ENCODE measurements around the gene ACYP2.
"Not testable (repeated sequence)": the region's sequence is repeated elsewhere in the genome, so short reads cannot be mapped to it uniquely, and the experiment has no call there.

The ACYP2 gene

GRCh38 chr2:54258166-54258565, 142.8 kb downstream of the ACYP2 start:
- TF ChIP-seq, protein P1, sequence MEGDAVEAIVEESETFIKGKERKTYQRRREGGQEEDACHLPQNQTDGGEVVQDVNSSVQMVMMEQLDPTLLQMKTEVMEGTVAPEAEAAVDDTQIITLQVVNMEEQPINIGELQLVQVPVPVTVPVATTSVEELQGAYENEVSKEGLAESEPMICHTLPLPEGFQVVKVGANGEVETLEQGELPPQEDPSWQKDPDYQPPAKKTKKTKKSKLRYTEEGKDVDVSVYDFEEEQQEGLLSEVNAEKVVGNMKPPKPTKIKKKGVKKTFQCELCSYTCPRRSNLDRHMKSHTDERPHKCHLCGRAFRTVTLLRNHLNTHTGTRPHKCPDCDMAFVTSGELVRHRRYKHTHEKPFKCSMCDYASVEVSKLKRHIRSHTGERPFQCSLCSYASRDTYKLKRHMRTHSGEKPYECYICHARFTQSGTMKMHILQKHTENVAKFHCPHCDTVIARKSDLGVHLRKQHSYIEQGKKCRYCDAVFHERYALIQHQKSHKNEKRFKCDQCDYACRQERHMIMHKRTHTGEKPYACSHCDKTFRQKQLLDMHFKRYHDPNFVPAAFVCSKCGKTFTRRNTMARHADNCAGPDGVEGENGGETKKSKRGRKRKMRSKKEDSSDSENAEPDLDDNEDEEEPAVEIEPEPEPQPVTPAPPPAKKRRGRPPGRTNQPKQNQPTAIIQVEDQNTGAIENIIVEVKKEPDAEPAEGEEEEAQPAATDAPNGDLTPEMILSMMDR (conservative IDR thresholded peaks at IDR 0.05; ENCODE audit: low read depth, low read length), result no peak
- no peak overlapping the region for H3K4me3 ChIP-seq (ENCODE audit: low read length)
- DNase-seq (ENCODE audit: low read depth), result no peak

DNA sequence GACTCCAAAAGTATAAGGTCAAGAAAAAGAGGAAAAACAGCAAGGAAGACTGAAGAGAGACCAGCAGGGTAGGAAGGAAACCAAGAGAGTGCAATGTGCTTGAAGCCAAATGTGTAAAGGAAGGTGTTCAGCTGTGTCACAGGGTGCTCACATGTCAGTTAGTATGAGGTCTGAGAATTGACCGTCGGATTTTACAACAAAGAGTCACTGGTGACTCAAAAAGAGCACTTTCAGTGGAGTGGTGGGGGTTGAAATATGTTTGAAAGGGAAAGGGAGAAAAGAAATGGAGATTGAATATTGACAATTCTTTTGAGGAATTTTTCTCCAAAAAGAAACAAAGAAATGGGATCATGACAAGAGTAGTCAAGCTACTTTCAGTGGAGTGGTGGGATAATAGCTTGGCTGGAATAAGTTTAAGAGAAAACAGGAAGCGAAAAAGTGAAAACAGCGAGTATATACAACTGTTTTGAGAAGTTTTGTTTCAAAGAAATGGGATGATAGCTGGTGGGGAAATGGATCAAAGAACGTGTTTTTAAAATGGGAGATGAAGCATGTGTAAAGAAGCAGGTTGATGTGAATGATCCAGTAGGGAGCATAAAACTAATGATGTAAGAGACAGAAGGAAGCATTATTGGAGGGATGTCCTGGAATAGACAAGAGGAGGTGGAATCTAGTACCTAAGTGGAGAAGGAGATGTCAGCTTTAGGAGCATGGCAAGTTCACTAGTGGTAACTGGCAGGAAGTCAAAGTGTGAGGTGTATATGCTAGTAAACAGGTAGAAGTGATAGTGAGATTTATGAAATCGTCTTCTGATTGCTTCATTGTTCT, 144.2 kb downstream of the ACYP2 start:
- TF ChIP-seq, protein P1 (conservative IDR thresholded peaks at IDR 0.05; ENCODE audit: low read depth, low read length), result no peak

DNA sequence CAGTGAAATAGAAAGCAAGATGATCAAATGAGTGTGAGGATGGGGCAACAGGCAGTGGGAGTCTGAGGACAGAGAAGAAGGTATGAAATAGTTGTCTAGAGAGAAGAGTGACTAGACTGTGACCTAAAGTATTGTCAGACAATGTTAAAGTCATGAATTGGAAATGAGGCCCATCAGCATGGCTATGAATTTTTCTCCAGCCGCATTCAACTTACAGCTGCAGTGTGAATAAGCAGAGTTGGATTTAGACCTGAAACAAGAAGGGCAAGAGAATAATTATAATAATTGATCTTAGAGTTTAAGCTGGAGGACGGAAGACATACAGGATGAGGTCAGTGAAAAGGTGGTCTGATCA, 144.8 kb downstream of the ACYP2 start:
- DNase-seq (ENCODE audit: low read depth), result no peak
- TF ChIP-seq, protein P1 (conservative IDR thresholded peaks at IDR 0.05; ENCODE audit: low read depth, low read length), result no peak

More for the DNA sequence above, 144.2 kb downstream of the ACYP2 start:
- no peak overlapping the region for H3K4me3 ChIP-seq (ENCODE audit: low read length)
- DNase-seq (ENCODE audit: low read depth), result no peak

GRCh38 chr2:54261537-54261936, 146.1 kb downstream of the ACYP2 start:
- DNase-seq (ENCODE audit: low read depth), result no peak
- no peak overlapping the region for H3K4me3 ChIP-seq (ENCODE audit: low read length)
- TF ChIP-seq, protein P1 (conservative IDR thresholded peaks at IDR 0.05; ENCODE audit: low read depth, low read length), result no peak

More for the DNA sequence above, 144.8 kb downstream of the ACYP2 start:
- no peak overlapping the region for H3K4me3 ChIP-seq (ENCODE audit: low read length)

- no peak overlapping the region for H3K4me3 ChIP-seq (ENCODE audit: low read length)
- TF ChIP-seq, protein P1 (conservative IDR thresholded peaks at IDR 0.05; ENCODE audit: low read depth, low read length), result no peak
- no peak for DNase-seq (ENCODE audit: low read depth)
These were observed 146.8 kb downstream of the ACYP2 start for GRCh38 chr2:54262015-54262765.

- DNase-seq (ENCODE audit: low read depth); H3K4me3 ChIP-seq (ENCODE audit: low read length): not testable (repeated sequence)
These were observed 149.7 kb downstream of the ACYP2 start for GRCh38 chr2:54265081-54265480.

- TF ChIP-seq, protein P1 (conservative IDR thresholded peaks at IDR 0.05; ENCODE audit: low read depth, low read length), result no peak
- DNase-seq (ENCODE audit: low read depth), result no peak
- H3K4me3 ChIP-seq (ENCODE audit: low read length), result no peak overlapping the region
These were observed 152.2 kb downstream of the ACYP2 start for GRCh38 chr2:54267577-54267976.
